PC-9 (cell line): ENCODE results near the gene CWC25. TPM values are rescaled to one million over a fixed set of nuclear protein-coding genes. Genes with fewer than 3 reads are reported as not detected.
A peak's percentile ranks its signal among the peaks of the same experiment; 100 is the strongest.

ENCODE experiments used
- BruUV-seq: library from RNA; stranded (reverse); fragments of 400-500 nt; replicated peaks from 2 replicates; lab custom pipeline; 2021; lab: Mats Ljungman, UMichigan
- CTCF ChIA-PET: fragments of 300-600 bp; sonication (Branson Sonifier 250); formaldehyde crosslinking; loops from one replicate; lab custom pipeline; 2022; ENCODE audit warnings: antibody characterized with exemption; lab: Charles Lee
- POLR2A ChIA-PET: fragments of 300-600 bp; sonication (Branson Sonifier 250); formaldehyde crosslinking; loops from one replicate; lab custom pipeline; 2022; ENCODE audit warnings: antibody characterized with exemption; ENCODE audit not compliant: unreplicated experiment; lab: Charles Lee
- DNase-seq, 2 experiments: peaks; one replicate each; pipeline versions ENCODE4 v3.0.0 to v3.0.0-alpha.2; 2015 to 2022; ENCODE audit warnings: mixed read lengths in 1 of 2
- H2AFZ ChIP-seq: fragments of 200-600 bp; sonication (generic); 2 replicates; pipeline ENCODE4 v1.8.1; 2017; ENCODE audit warnings: antibody characterized with exemption
- H3F3A ChIP-seq: fragments of 200-600 bp; sonication (generic); 2 replicates; pipeline ENCODE4 v1.8.1; 2017; ENCODE audit warnings: antibody characterized with exemption, mild to moderate bottlenecking, low read depth; ENCODE audit not compliant: insufficient read depth
- H3K27ac ChIP-seq: fragments of 200-600 bp; sonication (generic); 2 replicates; pipeline ENCODE4 v1.6.1; 2016; ENCODE audit warnings: mixed run types
- H3K27me3 ChIP-seq: fragments of 200-600 bp; sonication (generic); 2 replicates; pipeline ENCODE4 v1.6.1; 2016; ENCODE audit warnings: low read depth, mixed run types; ENCODE audit not compliant: insufficient read depth
- H3K36me3 ChIP-seq: fragments of 200-600 bp; sonication (generic); 2 replicates; pipeline ENCODE4 v1.6.1; 2016; ENCODE audit warnings: low read depth, mixed run types
- H3K4me1 ChIP-seq: fragments of 200-600 bp; sonication (generic); replicated peaks from 2 replicates; pipeline ENCODE4 v1.6.1; 2016; ENCODE audit warnings: mixed run types; ENCODE audit not compliant: insufficient read depth
- H3K4me2 ChIP-seq: fragments of 200-600 bp; sonication (generic); 2 replicates; pipeline ENCODE4 v1.6.1; 2017; ENCODE audit warnings: mixed run types
- H3K4me3 ChIP-seq: fragments of 200-600 bp; sonication (generic); 2 replicates; pipeline ENCODE4 v1.6.1; 2016; ENCODE audit warnings: mixed run types
- H3K79me2 ChIP-seq: fragments of 200-600 bp; sonication (generic); 2 replicates; pipeline ENCODE4 v1.6.1; 2017; ENCODE audit warnings: low read depth, mixed run types
- H3K9me2 ChIP-seq: fragments of 200-600 bp; sonication (generic); 2 replicates; pipeline ENCODE4 v1.8.1; 2017; ENCODE audit warnings: mild to moderate bottlenecking; ENCODE audit not compliant: insufficient read depth
- H3K9me3 ChIP-seq: fragments of 200-600 bp; sonication (generic); 2 replicates; pipeline ENCODE4 v1.8.1; 2016; ENCODE audit warnings: low read depth; ENCODE audit not compliant: insufficient read depth
- H4K20me1 ChIP-seq: fragments of 200-600 bp; sonication (generic); 2 replicates; pipeline ENCODE4 v1.8.1; 2017; ENCODE audit not compliant: insufficient read depth
- CTCF ChIP-seq: fragments of 200-600 bp; sonication (generic); conservative IDR thresholded peaks from 2 replicates; pipeline ENCODE4 v1.6.1; 2017; ENCODE audit warnings: mixed run types, antibody characterized with exemption, mild to moderate bottlenecking, moderate library complexity
- EZH2 ChIP-seq: fragments of 200-600 bp; sonication (generic); IDR thresholded peaks from 2 replicates; pipeline ENCODE4 v1.8.0; 2017; ENCODE audit warnings: antibody characterized with exemption, low read depth
- intact Hi-C: fragments of 100-400 bp; cut with micrococcal nuclease; formaldehyde crosslinking; loops from one replicate; pipeline ENCODE4 v1.10.0; 2022; ENCODE audit not compliant: unreplicated experiment
- total RNA-seq: library from RNA; stranded (reverse); gene quantifications from 2 replicates; pipeline ENCODE4 v1.2.3, GENCODE V29; 2021

Gene CWC25
- total RNA-seq, 1 experiment from 2014 or later = 13.7 TPM

- no peaks in the 10 kb centered on the region for H3K27me3 ChIP-seq
- H3F3A ChIP-seq = peaks cover 58% of the 10 kb centered on the region
- CTCF ChIA-PET = interaction anchor here (0.5 kb wide), 1 partner anchor 24 kb away, joined by 5 read pairs; no protein-coding TSS in a partner anchor
- TF ChIP-seq CTCF = no peak
- no peak for TF ChIP-seq EZH2
- intact Hi-C loops = loop anchor here (1.0 to 10.0 kb wide), 4 partner anchors 64 to 417 kb away; partner anchors contain the start of gene PCGF2
- peak overlapping the region; percentile 35 for H3K27ac ChIP-seq
- H3K4me2 ChIP-seq = peak overlapping the region; percentile 80
- H3K4me1 ChIP-seq = peaks cover 39% of the 10 kb centered on the region
- peaks cover 39% of the 10 kb centered on the region for H3K79me2 ChIP-seq
- peak; percentile 83 to 85 for DNase-seq
- no peaks in the 10 kb centered on the region for H3K9me2 ChIP-seq
- H4K20me1 ChIP-seq = peaks cover 21% of the 10 kb centered on the region
- 0 out of 2 replicates have a peak, but pooled peaks cover 4% of the 10 kb centered on the region for H3K36me3 ChIP-seq
- no peaks in the 10 kb centered on the region for H3K9me3 ChIP-seq
- H3K4me3 ChIP-seq = peak overlapping the region; percentile 97
- no TSS peak for BruUV-seq
- H2AFZ ChIP-seq = peak overlapping the region; percentile 91
- POLR2A ChIA-PET = interaction anchor here (0.6 to 0.9 kb wide), 4 partner anchors 15 to 98 kb away, joined by 3 to 37 read pairs (median 25); partner anchors contain the start of gene FBXO47
Measured at GRCh38 chr17:38868817-38869525, 43.9 kb upstream of the CWC25 start.

GRCh38 chr17:38867968-38868816 is 43.1 kb upstream of the CWC25 start:
- Histone ChIP-seq H3K9me2 (no peaks in the 10 kb centered on the region), H3K79me2 (peaks cover 31% of the 10 kb centered on the region), H3K36me3 (0 out of 2 replicates have a peak, but pooled peaks cover 3% of the 10 kb centered on the region), H3K27me3 (no peaks in the 10 kb centered on the region), H4K20me1 (peaks cover 14% of the 10 kb centered on the region; the same call in 1 of the 2 replicates), H3K4me3 (peak overlapping the region; percentile 97), H3K27ac (peak overlapping the region; percentile 35), H3K4me1 (peaks cover 38% of the 10 kb centered on the region), H2AFZ (peak overlapping the region; percentile 59), H3K4me2 (peak overlapping the region; percentile 80), H3K9me3 (no peaks in the 10 kb centered on the region), H3F3A (peaks cover 58% of the 10 kb centered on the region)
- TF ChIP-seq CTCF = no peak
- no peak for TF ChIP-seq EZH2
- ChIA-PET CTCF (no interaction called here), POLR2A (interaction anchor here (0.6 to 0.7 kb wide), 4 partner anchors 14 to 106 kb away, joined by 3 to 21 read pairs (median 4); partner anchors contain the start of genes FBXO47 and RPL23)
- intact Hi-C loops = loop anchor here (2.0 to 10.0 kb wide), 3 partner anchors 63 to 416 kb away; partner anchors contain the start of gene PCGF2
- TSS peak; percentile 36 for BruUV-seq
- peak; percentile 42 to 72 for DNase-seq
